ENCODE results near the gene GULP1. TPM values are rescaled to one million over a fixed set of nuclear protein-coding genes. Genes with fewer than 3 reads are reported as not detected.
A peak's percentile ranks its signal among the peaks of the same experiment; 100 is the strongest.

Gene GULP1
- total and polyA plus RNA-seq, 12 donors: 5.8 to 122 (median 51.5) TPM

- Histone ChIP-seq H3K36me3 (replicated peaks in 1 of 2) (no peaks in the 10 kb centered on the region), H3K27ac (no peak overlapping the region), H3K9me3 (replicated peaks in 1 of 3) (no peaks in the 10 kb centered on the region), H3K4me1 (replicated peaks in 1 of 2) (peaks cover 0 to 30% of the 10 kb centered on the region in 2 donors), H3K4me3 (no peak overlapping the region), H3K27me3 (no peaks in the 10 kb centered on the region)
- WGBS, 4 donors: 73 to 83% (median 77%) methylated on average over 2 of the region's 2 CpGs
- no peak for DNase-seq
- intact Hi-C loops (cut with DNase I): no loop called here
- TF ChIP-seq POLR2A (IDR thresholded peaks at IDR 0.05) (no peak), CTCF (IDR thresholded peaks at IDR 0.05) (no peak)
Observed at GRCh38 chr2:188380280-188380679, 88.6 kb downstream of the GULP1 start.

GRCh38 chr2:188381614-188382013 lies 89.9 kb downstream of the GULP1 start:
- 74 to 81% (median 79%) methylated on average over 1 of the region's 1 CpG for WGBS, 4 donors
- H3K9me3 ChIP-seq (replicated peaks in 1 of 3): no peaks in the 10 kb centered on the region
- TF ChIP-seq POLR2A (IDR thresholded peaks at IDR 0.05): no peak
- no peak for TF ChIP-seq CTCF (IDR thresholded peaks at IDR 0.05)
- no peaks in the 10 kb centered on the region for H3K36me3 ChIP-seq (replicated peaks in 1 of 2)
- peaks cover 0 to 30% of the 10 kb centered on the region in 2 donors for H3K4me1 ChIP-seq (replicated peaks in 1 of 2)
- intact Hi-C loops (cut with DNase I): no loop called here
- H3K27ac ChIP-seq: peak overlapping the region in 1 of 5 donors; percentile 13
- H3K4me3 ChIP-seq: no peak overlapping the region
- no peak for DNase-seq
- H3K27me3 ChIP-seq: no peaks in the 10 kb centered on the region

DNA sequence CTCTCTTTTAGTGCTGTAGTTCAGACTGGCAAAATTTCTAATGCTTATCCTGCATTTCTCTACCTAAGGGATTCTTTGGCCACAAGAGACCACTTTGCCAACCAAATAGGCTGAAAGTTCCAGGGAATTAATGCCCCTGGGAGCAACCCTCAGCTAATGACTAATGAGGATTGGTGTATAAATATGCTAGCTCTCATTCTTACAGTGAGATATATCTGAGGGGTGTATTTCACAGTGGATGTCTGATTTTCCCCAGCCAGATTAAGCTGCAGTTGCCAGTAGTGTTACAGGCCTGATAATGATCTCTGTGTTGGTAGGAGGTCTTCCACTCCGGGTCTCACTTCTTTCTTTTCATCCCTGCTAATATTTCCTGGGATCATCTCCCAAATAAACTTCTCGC lies 90.4 kb downstream of the GULP1 start:
- TF ChIP-seq CTCF (IDR thresholded peaks at IDR 0.05) (no peak), POLR2A (IDR thresholded peaks at IDR 0.05) (no peak)
- no peak overlapping the region for H3K4me3 ChIP-seq
- H3K36me3 ChIP-seq (replicated peaks in 1 of 2): no peaks in the 10 kb centered on the region
- WGBS, 4 donors: 63 to 84% (median 80%) methylated on average over 2 of the region's 2 CpGs
- no peaks in the 10 kb centered on the region for H3K9me3 ChIP-seq (replicated peaks in 1 of 3)
- DNase-seq: no peak
- H3K27ac ChIP-seq: peak overlapping the region in 1 of 5 donors; percentile 13
- intact Hi-C loops (cut with DNase I): no loop called here
- no peaks in the 10 kb centered on the region for H3K27me3 ChIP-seq
- peaks cover 0 to 30% of the 10 kb centered on the region in 2 donors for H3K4me1 ChIP-seq (replicated peaks in 1 of 2)

GRCh38 chr2:188383158-188383557 lies 91.5 kb downstream of the GULP1 start:
- TF ChIP-seq POLR2A (IDR thresholded peaks at IDR 0.05): no peak
- no peak for TF ChIP-seq CTCF (IDR thresholded peaks at IDR 0.05)
- H3K9me3 ChIP-seq (replicated peaks in 1 of 3): no peaks in the 10 kb centered on the region
- no peak for DNase-seq
- intact Hi-C loops (cut with DNase I): no loop called here
- peak overlapping the region in 1 of 4 donors; percentile 15 for H3K4me3 ChIP-seq
- H3K27me3 ChIP-seq: no peaks in the 10 kb centered on the region
- H3K27ac ChIP-seq: peak overlapping the region in 1 of 5 donors; percentile 23
- H3K4me1 ChIP-seq (replicated peaks in 1 of 2): peaks cover 0 to 30% of the 10 kb centered on the region in 2 donors
- no peaks in the 10 kb centered on the region for H3K36me3 ChIP-seq (replicated peaks in 1 of 2)
- 24 to 45% (median 38%) methylated on average over 1 of the region's 1 CpG for WGBS, 4 donors

Data from adrenal gland (tissue), 12 donors.